Neural crest cell (in vitro differentiated cells): ENCODE measurements around the gene GABBR2. TPM values are rescaled to one million over a fixed set of nuclear protein-coding genes. Genes with fewer than 3 reads are reported as not detected.

Experiments
- DNase-seq: peaks from one replicate; pipeline ENCODE4 v3.0.0; 2021; ENCODE audit warnings: low read depth, mixed read lengths, low spot score
- H3K27ac Mint-ChIP-seq: one replicate; pipeline ENCODE4 v1.8.0; 2021; ENCODE audit warnings: mild to moderate bottlenecking, mixed read lengths; ENCODE audit not compliant: unreplicated experiment
- H3K27me3 Mint-ChIP-seq: 2 replicates; pipeline ENCODE4 v1.8.0; 2021; ENCODE audit warnings: low read depth, mild to moderate bottlenecking, mixed read lengths
- H3K36me3 Mint-ChIP-seq: 2 replicates; pipeline ENCODE4 v1.8.0; 2021; ENCODE audit warnings: low read depth, mild to moderate bottlenecking, mixed read lengths
- H3K4me1 Mint-ChIP-seq: 2 replicates; pipeline ENCODE4 v1.8.0; 2021; ENCODE audit warnings: mixed read lengths
- H3K4me3 Mint-ChIP-seq: one replicate; pipeline ENCODE4 v1.8.0; 2021; ENCODE audit warnings: mild to moderate bottlenecking, mixed read lengths
- H3K9me3 Mint-ChIP-seq: 2 replicates; pipeline ENCODE4 v1.8.0; 2021; ENCODE audit warnings: mixed read lengths
- CTCF ChIP-seq: fragments of 200-600 bp; sonication (generic); conservative IDR thresholded peaks from 2 replicates; pipeline ENCODE4 v1.5.0; 2021; ENCODE audit warnings: antibody characterized with exemption, mild to moderate bottlenecking
- total RNA-seq: library from RNA; stranded (reverse); gene quantifications from 2 replicates; pipeline ENCODE4 v1.2.1, GENCODE V29; 2021

Gene GABBR2
- total RNA-seq, 1 donor from 2014 or later = 0.84 TPM

- Mint-ChIP-seq H3K9me3 (peaks cover 6% of the 10 kb centered on the region), H3K36me3 (no peaks in the 10 kb centered on the region), H3K4me3 (no peak overlapping the region), H3K27me3 (peaks cover 4% of the 10 kb centered on the region), H3K27ac (no peak overlapping the region), H3K4me1 (no peaks in the 10 kb centered on the region)
- no peak for DNase-seq
- TF ChIP-seq CTCF = no peak
These were observed 135.9 kb downstream of the GABBR2 start for GRCh38 chr9:98572796-98573195.

GRCh38 chr9:98572054-98572627, 136.6 kb downstream of the GABBR2 start:
- Mint-ChIP-seq H3K4me1 (no peaks in the 10 kb centered on the region), H3K9me3 (peaks cover 3% of the 10 kb centered on the region)

GRCh38 chr9:98571643-98572042, 137.1 kb downstream of the GABBR2 start:
- Mint-ChIP-seq H3K27ac (peak overlapping the region; percentile 57), H3K4me3 (no peak overlapping the region), H3K4me1 (no peaks in the 10 kb centered on the region), H3K9me3 (no peaks in the 10 kb centered on the region), H3K36me3 (no peaks in the 10 kb centered on the region), H3K27me3 (peaks cover 2% of the 10 kb centered on the region)
- no peak for TF ChIP-seq CTCF
- DNase-seq = no peak

More at GRCh38 chr9:98572054-98572627, 136.6 kb downstream of the GABBR2 start:
- no peaks in the 10 kb centered on the region for H3K36me3 Mint-ChIP-seq
- no peak for DNase-seq
- no peak overlapping the region for H3K4me3 Mint-ChIP-seq
- TF ChIP-seq CTCF = no peak
- H3K27ac Mint-ChIP-seq = peak overlapping the region; percentile 57
- peaks cover 2% of the 10 kb centered on the region for H3K27me3 Mint-ChIP-seq

GRCh38 chr9:98570663-98571440, 137.9 kb downstream of the GABBR2 start:
- peaks cover 2% of the 10 kb centered on the region for H3K27me3 Mint-ChIP-seq
- no peaks in the 10 kb centered on the region for H3K36me3 Mint-ChIP-seq
- H3K9me3 Mint-ChIP-seq = no peaks in the 10 kb centered on the region
- no peak for DNase-seq
- H3K4me1 Mint-ChIP-seq = no peaks in the 10 kb centered on the region
- TF ChIP-seq CTCF = no peak
- H3K4me3 Mint-ChIP-seq = no peak overlapping the region
- peak overlapping the region; percentile 57 for H3K27ac Mint-ChIP-seq

GRCh38 chr9:98570055-98570454, 138.7 kb downstream of the GABBR2 start:
- TF ChIP-seq CTCF = no peak
- Mint-ChIP-seq H3K4me1 (no peaks in the 10 kb centered on the region), H3K27ac (no peak overlapping the region), H3K9me3 (no peaks in the 10 kb centered on the region), H3K27me3 (peaks cover 2% of the 10 kb centered on the region), H3K4me3 (no peak overlapping the region), H3K36me3 (no peaks in the 10 kb centered on the region)
- DNase-seq = no peak
